Endodermal cell (in vitro differentiated cells): ENCODE data around the gene TXNL1. TPM values are rescaled to one million over a fixed set of nuclear protein-coding genes. Genes with fewer than 3 reads are reported as not detected.

ENCODE experiments used
- DNase-seq: peaks from one replicate; pipeline ENCODE4 v3.0.0-alpha.2; 2017
- H3K27ac ChIP-seq: 2 replicates; pipeline ENCODE4 v1.5.1; 2013; ENCODE audit warnings: mild to moderate bottlenecking, low read depth, low read length, moderate library complexity
- H3K27me3 ChIP-seq: 2 replicates; pipeline ENCODE4 v1.6.1; 2013; ENCODE audit warnings: mild to moderate bottlenecking, low read length, moderate library complexity; ENCODE audit not compliant: insufficient read depth, control insufficient read depth, poor library complexity, severe bottlenecking
- H3K36me3 ChIP-seq: 2 replicates; pipeline ENCODE4 v1.7.0; 2013; ENCODE audit warnings: mild to moderate bottlenecking, low read length, moderate library complexity; ENCODE audit not compliant: control insufficient read depth, insufficient read depth
- H3K4me1 ChIP-seq: one replicate; pipeline ENCODE4 v1.7.0; 2013; ENCODE audit warnings: low read length; ENCODE audit not compliant: control insufficient read depth, insufficient read depth
- H3K4me3 ChIP-seq: 2 replicates; pipeline ENCODE4 v1.5.1; 2013; ENCODE audit warnings: mild to moderate bottlenecking, low read length, moderate library complexity
- H3K9ac ChIP-seq: 2 replicates; pipeline ENCODE4 v1.6.1; 2013; ENCODE audit warnings: mild to moderate bottlenecking, low read length, moderate library complexity; ENCODE audit not compliant: poor library complexity, severe bottlenecking; ENCODE audit errors: extremely low read depth
- H3K9me3 ChIP-seq: 2 replicates; pipeline ENCODE4 v1.6.1; 2013; ENCODE audit warnings: mild to moderate bottlenecking, low read length, moderate library complexity; ENCODE audit not compliant: control insufficient read depth
- H3K27ac Mint-ChIP-seq: 2 replicates; pipeline ENCODE4 v1.8.0; 2020; ENCODE audit warnings: mixed read lengths
- H3K27me3 Mint-ChIP-seq: 2 replicates; pipeline ENCODE4 v1.8.0; 2021; ENCODE audit warnings: mild to moderate bottlenecking, mixed read lengths; ENCODE audit not compliant: insufficient read depth
- H3K36me3 Mint-ChIP-seq: 2 replicates; pipeline ENCODE4 v1.8.0; 2020; ENCODE audit warnings: low read depth, mixed read lengths
- H3K4me1 Mint-ChIP-seq: 2 replicates; pipeline ENCODE4 v1.8.0; 2020; ENCODE audit warnings: mixed read lengths
- H3K4me3 Mint-ChIP-seq: 2 replicates; pipeline ENCODE4 v1.8.0; 2020; ENCODE audit warnings: mild to moderate bottlenecking, moderate library complexity, mixed read lengths
- H3K9me3 Mint-ChIP-seq: 2 replicates; pipeline ENCODE4 v1.8.0; 2020; ENCODE audit warnings: mild to moderate bottlenecking, mixed read lengths
- CTCF ChIP-seq: fragments of 200-600 bp; sonication (generic); conservative IDR thresholded peaks from 2 replicates; pipeline ENCODE4 v1.5.0; 2021; ENCODE audit warnings: antibody characterized with exemption, mild to moderate bottlenecking
- WGBS, 2 experiments: methylation state at CpG; one replicate each; pipeline versions ENCODE4 v1.1.5 to v1.1.7; 2013; ENCODE audit warnings: missing lambda C conversion rate in 2 of 2, mixed read lengths in 1 of 2; ENCODE audit not compliant: insufficient coverage in 1 of 2, insufficient read length in 1 of 2; 5-methylcytosine and 5-hydroxymethylcytosine counted together
- total RNA-seq, 2 donors: library from RNA; stranded (reverse); fragmentation: NEBNext Ultra II Directional in 1 of 2; extraction: Animal tissue kit (Norgen Biotek cat#: 25700) in 1 of 2; gene quantifications; 2 replicates in 1 of 2; 3 replicates in 1 of 2; pipeline ENCODE4 v1.2.1, GENCODE V29; 2021

The TXNL1 gene
- total RNA-seq, 2 donors from 2014 or later = 69.6 to 77.0 TPM

DNA sequence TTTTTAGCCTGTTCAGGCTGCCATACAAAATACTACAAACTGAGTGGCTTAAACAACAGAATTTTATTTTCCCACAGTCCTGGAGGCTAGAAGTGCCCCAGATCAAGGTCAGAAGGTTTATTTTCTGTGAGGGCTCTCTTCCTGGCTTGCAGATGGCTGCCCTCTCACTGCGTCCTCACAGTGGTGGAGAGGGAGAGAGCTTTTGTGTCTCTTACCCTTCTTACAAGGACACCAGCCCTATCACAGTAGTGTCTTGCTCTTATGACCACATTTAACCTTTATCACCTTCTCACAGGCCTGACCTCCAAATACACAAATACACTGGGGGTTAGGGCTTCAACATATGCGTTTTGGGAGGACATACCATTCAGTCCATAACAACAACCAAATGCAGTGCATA lies 24.5 kb upstream of the TXNL1 start:
- H3K27ac ChIP-seq = no peak overlapping the region

DNA sequence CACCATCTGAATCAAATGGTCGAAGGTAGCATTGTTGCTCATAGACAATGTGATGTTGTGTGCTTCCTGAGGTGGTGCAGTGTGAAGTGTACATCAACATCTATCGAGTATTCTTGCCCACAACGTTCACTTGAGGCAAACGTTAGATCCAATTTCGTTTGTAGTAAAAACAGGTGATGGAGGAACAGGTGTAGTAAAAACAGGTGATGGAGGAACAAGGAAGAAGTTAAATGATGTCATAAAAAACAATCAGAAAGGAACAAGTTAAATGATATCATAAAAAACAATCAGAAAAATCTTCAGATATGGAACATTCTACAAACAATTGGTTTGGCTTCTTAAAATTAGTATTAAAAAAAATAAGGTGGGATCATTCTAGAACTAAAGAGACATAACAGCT lies 24.1 kb upstream of the TXNL1 start:
- Histone ChIP-seq H3K9ac (no peak overlapping the region), H3K4me1 (no peaks in the 10 kb centered on the region), H3K27ac (no peak overlapping the region), H3K9me3 (no peaks in the 10 kb centered on the region), H3K4me3 (no peak overlapping the region), H3K27me3 (no peaks in the 10 kb centered on the region), H3K36me3 (no peaks in the 10 kb centered on the region)
- Mint-ChIP-seq H3K4me3 (no peak overlapping the region), H3K36me3 (no peaks in the 10 kb centered on the region), H3K9me3 (no peaks in the 10 kb centered on the region), H3K27me3 (no peaks in the 10 kb centered on the region), H3K27ac (no peak overlapping the region), H3K4me1 (peaks cover 16% of the 10 kb centered on the region)
- WGBS, 2 experiments = 92% methylated on average over 5 of the region's 5 CpGs
- TF ChIP-seq CTCF = no peak
- DNase-seq = no peak

More for the DNA sequence above, 24.5 kb upstream of the TXNL1 start:
- H3K4me1 ChIP-seq = no peaks in the 10 kb centered on the region
- TF ChIP-seq CTCF = no peak
- H3K27me3 ChIP-seq = no peaks in the 10 kb centered on the region
- 100% methylated on average over 1 of the region's 2 CpGs; no CpG with 5 or more reads in 1 of the 2 experiments for WGBS, 2 experiments
- no peak overlapping the region for H3K27ac Mint-ChIP-seq
- H3K9me3 Mint-ChIP-seq = no peaks in the 10 kb centered on the region
- H3K4me3 Mint-ChIP-seq = no peak overlapping the region
- peaks cover 16% of the 10 kb centered on the region for H3K4me1 Mint-ChIP-seq
- H3K4me3 ChIP-seq = no peak overlapping the region
- H3K9ac ChIP-seq = no peak overlapping the region
- H3K36me3 ChIP-seq = no peaks in the 10 kb centered on the region
- no peaks in the 10 kb centered on the region for H3K36me3 Mint-ChIP-seq
- H3K9me3 ChIP-seq = no peaks in the 10 kb centered on the region
- H3K27me3 Mint-ChIP-seq = no peaks in the 10 kb centered on the region
- DNase-seq = no peak

- Mint-ChIP-seq H3K4me1 (peaks cover 14% of the 10 kb centered on the region), H3K27me3 (no peaks in the 10 kb centered on the region), H3K4me3 (no peak overlapping the region), H3K27ac (no peak overlapping the region), H3K36me3 (no peaks in the 10 kb centered on the region), H3K9me3 (no peaks in the 10 kb centered on the region)
- Histone ChIP-seq H3K27me3 (no peaks in the 10 kb centered on the region), H3K4me1 (no peaks in the 10 kb centered on the region), H3K9ac (no peak overlapping the region), H3K36me3 (no peaks in the 10 kb centered on the region), H3K4me3 (no peak overlapping the region), H3K9me3 (no peaks in the 10 kb centered on the region), H3K27ac (no peak overlapping the region)
- DNase-seq = no peak
- TF ChIP-seq CTCF = no peak
- 43 to 50% methylated on average over 4 of the region's 4 CpGs for WGBS, 2 experiments
Measured at GRCh38 chr18:56662063-56662408, 23.6 kb upstream of the TXNL1 start.
